ENCODE results near the gene SLC2A14.
"Not testable (repeated sequence)": the region's sequence is repeated elsewhere in the genome, so short reads cannot be mapped to it uniquely, and the experiment has no call there.

Gene SLC2A14

DNA sequence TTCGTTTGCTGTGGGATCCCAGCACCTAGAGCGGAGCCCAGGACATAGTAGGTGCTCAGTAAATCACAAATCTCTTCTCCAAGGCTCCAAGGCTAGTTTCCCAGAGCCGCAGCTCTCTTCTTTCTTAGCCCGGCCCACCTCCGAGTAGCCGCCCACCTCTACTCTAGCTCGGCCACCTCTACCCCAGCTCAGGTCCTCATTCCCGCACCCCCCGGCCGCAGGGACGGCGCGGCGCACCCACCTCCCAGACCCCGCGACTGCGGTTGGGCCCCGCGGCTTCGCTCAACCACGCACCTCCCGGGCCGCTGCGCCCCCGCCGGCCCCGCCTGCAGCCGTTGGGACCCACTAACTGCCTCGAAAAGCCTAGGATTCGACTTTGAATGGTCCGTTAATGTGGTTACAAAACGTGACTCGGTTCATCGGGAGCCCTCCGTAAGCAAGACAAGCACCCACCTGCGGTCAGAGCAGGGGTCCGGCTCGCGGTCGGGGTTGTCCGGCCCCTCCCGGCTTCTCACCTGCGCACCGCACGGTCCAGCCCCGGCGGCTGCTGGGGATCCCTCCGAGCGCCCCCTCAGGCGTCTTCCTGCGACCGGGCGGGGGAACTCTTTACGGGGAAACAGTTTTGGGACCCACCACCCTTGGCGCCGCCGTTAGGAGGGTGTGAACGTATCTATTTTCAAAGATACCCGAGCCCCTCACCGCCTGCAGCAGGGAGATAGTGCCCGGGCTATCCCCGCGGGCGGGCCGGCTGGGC, at the start of gene SLC2A14:
Gene SLC2A14, minus strand, starts transcription at position 350 of the 754 bp plus-strand sequence. CDS start 3,035 bp downstream, outside the sequence.
- DNase-seq = no peak

DNA sequence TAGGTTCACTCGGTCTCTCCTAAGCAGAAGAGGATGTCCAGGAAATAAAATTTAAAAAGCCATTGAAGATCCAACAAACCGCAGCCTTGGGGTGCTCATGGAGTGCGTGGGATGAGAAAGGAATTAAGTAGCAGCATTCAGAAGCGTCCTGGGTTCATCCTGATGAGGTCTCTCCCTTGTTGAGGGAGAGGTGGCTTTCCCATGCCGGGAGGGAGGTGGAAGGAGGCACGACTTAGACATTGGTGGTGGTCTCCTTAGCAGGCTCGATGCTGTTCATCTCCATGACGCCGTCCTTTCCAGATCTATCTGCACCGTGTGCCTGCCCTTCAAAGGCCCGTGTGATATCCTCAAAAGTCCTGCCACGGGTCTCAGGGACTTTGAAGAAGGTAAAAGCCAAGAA, 48.5 kb upstream of the SLC2A14 start:
- not testable (repeated sequence) for DNase-seq

DNA sequence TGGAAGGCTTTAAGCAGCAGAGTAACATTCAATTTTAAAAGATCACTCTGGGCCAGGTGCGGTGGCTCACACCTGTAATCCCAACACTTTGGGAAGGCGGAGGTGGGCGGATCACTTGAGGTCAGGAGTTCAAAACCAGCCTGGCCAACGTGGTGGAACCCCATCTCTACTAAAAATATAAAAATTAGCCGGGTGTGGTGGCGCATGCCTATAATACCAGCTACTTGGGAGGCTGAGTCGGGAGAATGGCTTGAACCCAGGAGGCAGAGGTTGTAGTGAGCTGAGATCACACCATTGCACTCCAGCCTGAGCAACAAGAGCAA, 45.5 kb upstream of the SLC2A14 start:
- not testable (repeated sequence) for DNase-seq

DNA sequence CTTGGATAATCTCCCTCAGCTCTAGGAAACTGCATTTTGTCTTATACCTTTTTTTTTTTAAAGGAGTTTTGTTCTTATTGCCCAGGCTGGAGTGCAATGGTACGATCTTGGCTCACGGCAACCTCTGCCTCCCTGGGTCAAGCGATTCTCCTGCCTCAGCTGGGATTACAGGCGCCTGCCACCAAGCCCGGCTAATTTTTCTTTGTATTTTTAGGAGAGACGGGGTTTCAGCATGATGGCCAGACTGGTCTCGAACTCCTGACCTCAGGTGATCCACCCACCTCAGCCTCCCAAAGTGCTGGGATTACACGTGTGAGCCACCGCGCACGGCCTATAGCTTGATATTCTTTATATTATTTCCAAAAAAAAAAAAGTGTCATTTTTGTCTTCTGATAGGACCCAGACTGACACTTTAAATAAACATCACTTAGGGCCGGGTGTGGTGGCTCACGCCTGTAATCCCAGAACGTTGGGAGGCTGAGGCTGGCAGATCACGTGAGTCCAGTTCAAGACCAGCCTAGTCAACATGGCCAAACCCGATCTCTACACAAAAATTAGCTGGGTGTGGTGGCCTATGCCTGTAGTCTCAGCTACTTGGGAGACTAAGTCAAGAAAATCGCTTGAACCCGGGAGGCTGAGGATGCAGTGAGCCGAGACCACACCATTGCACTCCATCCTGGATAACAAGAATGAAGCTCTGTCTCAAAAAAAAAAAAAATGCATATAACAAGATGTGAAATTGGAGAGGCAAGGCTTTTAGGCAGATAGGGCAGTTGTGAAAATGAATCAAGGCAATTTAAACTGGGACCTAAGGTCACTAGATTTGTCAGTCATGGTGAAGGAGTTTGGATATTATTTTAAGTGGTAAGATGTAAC, 44.9 kb upstream of the SLC2A14 start:
- DNase-seq = no peak

DNA sequence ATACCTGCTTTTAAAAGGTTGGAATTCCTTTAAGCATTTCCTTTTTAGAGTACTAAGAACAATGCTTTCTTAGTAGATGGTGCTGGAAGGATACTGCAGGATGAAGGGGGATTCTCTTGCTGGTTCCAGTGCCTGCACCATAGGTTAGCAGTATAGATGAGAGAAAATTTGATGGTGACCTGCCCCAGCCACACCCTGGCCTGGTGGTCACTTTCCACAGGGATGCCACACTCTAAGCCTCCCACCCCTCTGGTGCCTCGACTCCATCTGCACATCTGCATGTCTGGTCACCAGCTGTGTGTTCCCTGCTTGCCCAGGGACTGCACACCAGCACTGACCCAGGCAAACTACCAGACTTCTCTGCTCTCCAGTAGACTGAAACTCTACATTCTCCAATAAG, 44.2 kb upstream of the SLC2A14 start:
- no peak for DNase-seq

DNA sequence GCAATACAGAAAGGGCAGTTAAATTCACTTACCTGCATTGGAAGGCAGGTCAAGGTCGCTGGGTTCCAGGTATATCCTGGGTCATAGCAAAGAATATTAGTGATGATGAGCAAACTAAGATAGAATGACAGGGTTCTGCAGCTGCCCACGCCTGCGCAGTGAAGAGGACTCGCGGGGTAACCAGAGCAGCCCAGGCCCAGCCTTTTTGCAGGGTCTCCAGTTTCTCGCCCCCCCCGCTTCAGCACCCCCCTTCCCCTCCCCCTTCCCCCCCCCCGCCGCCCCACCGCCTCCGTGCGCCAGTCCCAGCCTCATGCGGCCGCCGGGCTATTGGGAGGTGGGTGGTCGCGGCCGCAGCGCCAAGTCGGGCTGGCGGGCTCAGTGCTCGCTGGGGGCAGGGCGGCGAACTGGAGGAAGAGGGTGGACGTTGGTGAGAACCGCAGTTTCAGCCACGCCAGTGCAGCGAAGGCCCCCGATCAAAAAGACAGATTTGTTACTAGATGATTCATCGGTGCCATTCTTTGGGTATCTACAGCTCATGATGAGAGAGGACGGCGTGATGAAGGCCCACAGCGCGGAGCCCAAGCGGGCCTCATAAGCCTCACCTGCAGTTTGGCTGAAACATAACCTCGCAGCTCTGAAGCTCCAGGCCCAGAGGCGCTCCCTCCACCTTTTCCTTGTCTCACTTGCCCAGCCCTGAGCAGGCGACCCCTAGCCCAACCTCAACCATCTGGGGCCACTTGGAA, 43.1 kb upstream of the SLC2A14 start:
- no peak for DNase-seq

DNA sequence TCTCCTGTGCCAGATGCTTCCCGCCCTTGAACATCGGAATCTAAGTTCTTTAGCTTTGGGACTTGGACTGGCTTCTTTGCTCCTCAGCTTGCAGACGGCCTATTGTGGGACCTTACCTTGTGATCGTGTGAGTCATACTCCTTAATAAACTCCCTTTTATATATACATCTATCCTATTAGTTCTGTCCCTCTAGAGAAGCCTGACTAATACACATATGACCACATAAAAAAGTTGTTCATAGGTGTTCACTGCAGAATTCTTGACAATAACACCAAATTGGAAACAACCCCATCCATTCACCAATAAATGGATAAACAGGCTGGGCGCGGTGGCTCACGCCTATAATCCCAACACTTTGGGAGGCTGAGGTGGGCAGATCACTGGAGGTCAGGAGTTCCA, 37.4 kb upstream of the SLC2A14 start:
- not testable (repeated sequence) for DNase-seq

DNA sequence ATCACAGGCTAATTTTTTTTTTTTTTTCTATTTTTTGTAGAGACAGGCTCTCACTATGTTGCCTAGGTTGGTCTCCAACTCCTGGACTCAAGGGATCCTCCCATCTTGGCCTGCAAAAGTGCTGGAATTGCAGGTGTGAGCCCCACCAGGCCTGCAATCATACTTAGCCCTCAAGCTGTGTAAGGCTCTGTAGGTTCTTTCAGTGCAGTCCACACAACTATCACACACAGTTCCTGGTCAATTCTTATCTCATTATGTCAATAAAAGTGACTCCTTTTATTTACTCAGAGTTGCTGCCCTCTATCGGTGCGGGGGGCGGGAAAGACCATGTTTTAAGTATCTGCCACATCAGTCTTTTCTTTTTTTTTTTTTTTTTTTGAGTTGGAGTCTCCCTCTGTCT, 34.3 kb upstream of the SLC2A14 start:
- no peak for DNase-seq

DNA sequence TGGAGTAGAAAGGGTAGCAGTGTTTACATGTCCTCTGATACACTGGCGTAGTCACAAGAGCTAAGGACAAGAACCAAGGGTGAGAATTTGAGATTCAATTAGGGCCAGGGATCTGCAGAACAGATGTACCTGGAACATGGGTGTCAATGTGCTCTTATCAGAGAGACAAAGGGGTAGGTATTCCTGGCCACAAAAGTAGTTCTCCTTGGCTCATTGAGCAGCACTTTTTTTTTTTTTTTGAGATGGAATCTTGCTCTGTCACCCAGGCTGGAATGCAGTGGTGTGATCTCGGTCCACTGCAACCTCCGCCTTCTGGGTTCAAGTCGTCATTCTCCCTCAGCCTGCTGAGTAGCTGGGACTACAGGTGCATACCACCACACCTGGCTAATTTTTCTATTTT, 33.6 kb upstream of the SLC2A14 start:
- not testable (repeated sequence) for DNase-seq

DNA sequence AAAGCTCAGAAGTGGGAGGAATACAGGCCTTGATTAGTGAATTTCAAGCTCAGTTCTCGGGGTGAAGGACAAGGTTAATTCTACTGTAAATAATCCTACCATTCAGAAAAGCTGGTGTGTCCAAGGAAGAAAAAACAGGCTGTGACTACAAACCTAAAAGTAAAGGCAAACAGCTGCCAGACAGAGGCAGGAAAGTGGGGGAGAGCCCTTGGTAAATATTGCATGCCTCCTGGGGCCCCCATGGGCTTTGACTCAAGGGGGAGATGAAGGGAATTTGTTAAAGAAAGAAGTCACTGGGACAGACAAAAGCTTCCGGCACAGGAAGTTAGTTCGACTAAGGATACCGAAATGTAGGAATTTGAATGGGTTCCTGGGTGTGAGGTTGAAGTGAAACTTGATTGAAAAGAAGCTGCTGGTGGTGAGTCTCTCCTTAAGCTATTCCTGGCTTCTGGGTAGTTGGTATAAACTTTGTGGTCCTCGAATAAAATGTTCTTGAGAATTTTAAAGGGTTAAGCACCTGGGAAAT, 32.9 kb upstream of the SLC2A14 start:
- not testable (repeated sequence) for DNase-seq

DNA sequence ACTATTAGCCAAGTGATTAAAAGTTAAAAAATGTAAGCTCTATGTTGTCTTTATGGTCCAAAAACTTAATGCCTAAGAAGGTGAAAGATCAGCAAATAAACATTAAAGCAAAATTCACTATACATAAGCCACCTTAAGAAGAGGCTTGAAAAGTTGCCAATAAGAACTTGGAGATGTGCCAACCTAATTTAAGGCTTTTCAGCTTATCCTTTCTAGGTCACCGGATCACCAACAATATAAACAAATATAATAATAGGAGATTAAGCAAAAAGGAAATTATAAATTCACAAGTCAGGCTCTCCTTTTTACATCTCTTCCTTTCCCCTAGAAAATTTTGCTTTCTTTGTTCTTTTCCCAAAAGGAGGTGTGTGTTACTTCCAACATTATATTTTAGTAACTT, 32.4 kb upstream of the SLC2A14 start:
- DNase-seq = no peak

DNA sequence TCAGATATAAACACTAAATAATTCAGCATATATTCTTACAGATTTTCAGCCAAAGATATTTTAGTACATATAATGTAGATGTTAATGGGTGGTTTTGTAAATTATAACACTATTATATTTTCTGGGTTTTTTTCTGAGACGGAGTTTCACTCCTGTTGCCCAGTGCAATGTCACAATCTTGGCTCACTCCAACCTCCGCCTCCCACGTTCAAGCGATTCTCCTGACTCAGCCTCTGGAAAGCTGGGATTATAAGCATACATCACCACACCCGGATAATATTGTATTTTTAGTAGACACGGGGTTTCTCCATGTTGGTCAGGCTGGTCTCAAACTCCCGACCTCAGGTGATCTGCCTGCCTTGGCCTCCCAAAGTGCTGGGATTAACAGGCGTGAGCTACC, 29.7 kb upstream of the SLC2A14 start:
- not testable (repeated sequence) for DNase-seq

DNA sequence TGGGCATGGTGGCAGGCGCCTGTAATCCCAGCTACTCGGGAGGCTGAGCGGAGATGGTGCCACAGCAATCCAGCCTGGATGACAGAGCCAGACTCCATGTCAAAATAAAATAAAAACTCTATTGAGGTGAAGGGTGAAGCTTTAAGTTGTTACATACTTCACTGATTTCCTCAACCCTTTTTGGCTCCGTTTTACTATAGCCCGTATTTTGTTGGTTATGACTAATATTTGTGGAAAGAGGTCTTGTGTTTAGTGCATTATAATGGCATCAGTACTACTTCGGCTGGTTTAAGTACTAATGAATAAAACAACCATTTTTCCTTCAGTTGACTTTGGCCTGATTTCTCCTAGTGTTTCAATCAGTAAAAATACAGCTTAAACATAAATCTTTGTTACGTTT, 27.0 kb upstream of the SLC2A14 start:
- DNase-seq = no peak

DNA sequence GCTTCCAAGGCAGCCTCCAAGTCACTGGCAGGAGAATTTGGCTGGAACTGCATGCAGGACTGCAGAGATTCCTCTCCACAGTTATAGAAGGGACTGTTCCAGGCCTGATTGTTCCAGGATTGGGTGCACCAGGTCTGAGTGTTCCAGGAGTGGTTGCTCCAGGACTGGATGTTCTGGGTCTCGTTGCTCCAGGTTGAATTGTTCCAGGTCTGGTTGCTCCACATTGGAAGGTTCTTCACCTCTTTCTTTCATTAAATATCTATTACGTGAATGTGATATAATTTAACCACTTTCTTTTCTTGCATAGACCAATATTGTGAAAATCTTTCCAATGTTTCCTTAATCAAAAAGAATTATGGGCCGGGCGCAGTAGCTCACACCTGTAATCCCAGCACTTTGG, 24.0 kb upstream of the SLC2A14 start:
- not testable (repeated sequence) for DNase-seq

DNA sequence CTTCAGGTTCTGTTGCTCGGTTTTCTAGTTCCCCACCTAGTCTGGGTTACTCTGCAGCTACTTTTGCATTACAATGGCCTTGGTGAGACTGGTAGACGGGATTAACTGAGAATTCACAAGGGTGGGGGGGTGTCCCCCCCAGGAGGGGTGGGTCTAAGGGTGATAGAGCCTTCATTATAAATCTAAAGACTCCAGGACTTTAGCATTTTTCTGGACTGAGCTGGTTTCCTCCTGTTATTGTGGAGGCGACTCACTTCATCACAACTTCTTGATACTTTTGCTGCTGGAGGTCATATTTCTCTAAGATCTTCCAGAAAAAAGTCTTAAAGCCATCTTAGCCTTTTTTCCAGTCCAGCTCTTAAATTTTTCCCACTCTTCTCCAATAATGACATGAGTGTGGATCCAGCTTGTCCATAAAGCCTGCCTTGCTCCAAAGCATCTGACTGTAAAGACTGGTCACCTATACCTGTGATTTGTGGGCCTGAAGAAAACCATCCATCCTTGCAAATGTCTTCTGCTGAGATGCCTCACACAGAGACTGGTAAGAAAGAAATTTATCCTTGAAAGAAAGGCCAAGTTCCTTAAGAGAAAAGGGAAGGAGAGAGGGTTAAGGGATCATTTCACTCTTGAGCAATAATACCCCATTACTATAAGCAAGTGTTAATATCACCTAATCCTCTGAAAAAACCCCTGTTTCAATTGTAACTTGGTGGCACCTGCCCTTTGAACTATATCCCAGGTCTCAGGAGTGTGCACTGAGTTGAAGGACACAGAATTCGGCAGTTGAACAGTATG, 19.7 kb upstream of the SLC2A14 start:
- no peak for DNase-seq

DNA sequence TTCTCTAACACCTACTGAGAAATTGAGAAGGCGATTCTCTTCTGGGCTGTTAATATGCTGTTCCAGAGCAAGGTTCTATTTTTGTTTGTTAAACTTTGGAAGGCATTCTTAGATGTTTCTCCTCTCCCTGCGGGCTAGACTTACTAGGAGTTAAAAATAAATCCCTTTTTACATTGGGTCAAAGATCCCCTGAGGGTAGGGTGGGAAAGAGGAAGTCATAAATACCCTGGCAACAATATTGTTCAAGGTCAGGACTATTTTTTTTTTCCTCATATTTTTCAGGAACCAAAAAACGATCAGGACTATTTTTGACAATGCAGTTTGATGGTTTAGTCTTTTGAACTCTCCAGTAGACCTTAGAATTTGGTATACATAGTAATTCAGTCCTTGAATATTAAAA, 12.0 kb upstream of the SLC2A14 start:
- DNase-seq = no peak

DNA sequence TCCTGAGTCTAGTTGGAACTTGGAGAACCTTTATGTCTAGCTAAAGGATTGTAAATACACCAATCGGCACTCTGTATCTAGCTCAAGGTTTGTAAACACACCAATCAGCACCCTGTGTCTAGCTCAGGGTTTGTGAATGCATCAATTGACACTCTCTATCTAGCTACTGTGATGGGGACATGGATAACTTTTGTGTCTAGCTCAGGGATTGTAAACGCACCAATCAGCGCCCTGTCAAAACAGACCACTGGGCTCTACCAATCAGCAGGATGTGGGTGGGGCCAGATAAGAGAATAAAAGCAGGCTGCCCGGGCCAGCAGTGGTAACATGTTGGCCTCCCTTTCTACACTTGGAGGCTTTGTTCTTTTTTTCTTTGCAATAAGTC, 9.0 kb upstream of the SLC2A14 start:
- DNase-seq = not testable (repeated sequence)

DNA sequence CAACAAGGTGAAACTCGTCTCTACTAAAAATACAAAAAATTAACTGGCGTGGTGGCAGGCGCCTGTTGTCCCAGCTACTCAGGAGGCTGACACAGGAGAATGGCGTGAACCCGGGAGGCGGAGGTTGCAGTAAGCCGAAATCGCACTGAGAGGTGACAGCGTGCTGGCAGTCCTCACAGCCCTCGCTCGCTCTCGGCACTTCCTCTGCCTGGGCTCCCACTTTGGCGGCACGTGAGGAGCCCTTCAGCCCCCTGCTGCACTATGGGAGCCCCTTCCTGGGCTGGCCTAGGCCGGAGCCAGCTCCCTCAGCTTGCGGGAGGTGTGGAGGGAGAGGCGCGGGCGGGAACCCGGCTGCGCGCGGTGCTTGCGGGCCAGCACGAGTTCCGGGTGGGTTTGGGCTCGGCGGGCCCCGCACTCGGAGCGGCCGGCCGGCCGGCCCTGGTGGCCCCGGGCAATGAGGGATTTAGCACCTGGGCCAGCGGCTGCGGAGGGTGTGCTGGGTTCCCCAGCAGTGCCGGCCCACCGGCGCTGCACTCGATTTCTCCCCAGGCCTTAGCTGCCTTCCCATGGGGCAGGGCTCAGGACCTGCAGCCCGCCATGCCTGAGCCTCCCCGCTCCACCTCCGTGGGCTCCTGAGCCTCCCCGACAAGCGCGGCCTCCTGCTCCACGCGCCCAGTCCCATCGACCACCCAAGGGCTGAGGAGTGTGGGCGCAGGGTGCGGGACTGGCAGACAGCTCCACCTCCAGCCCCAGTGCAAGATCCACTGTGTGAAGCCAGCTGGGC, 8.4 kb upstream of the SLC2A14 start:
- DNase-seq = not testable (repeated sequence)

DNA sequence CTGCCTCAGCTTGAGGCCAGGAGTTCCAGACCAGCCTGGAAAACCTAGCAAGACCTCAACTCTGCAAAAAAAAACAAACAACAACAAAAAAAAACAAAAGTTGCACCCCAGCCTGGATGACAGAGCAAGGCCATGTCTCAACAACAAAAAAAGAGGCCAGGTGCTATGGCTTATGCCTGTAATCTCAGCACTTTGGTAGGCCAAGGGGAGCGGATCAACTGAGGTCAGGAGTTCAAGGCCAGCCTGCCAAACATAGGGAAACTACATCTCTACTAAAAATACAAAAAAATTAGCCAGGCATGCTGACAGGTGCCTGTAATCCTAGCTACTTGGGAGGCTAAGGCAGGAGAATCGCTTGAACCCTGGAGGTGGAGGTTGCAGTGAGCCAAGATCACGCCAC, 6.5 kb upstream of the SLC2A14 start:
- no peak for DNase-seq

DNA sequence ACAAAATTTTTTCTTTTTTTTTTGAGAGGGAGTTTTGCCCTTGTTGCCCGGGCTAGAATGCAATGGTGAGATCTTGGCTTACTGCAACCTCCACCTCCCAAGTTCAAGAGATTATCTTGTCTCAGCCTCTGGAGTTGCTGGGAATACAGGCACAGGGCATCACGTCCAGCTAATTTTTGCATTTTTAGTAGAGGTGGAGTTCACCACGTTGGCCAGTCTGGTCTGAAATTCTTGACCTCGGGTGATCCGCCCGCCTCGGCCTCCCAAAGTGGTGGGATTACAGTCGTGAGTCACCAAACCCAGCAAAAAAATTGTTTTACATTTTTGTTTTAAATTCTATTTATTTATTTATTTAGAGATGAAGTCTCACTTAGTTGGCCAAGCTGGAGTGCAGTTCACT, 4.7 kb upstream of the SLC2A14 start:
- no peak for DNase-seq

DNA sequence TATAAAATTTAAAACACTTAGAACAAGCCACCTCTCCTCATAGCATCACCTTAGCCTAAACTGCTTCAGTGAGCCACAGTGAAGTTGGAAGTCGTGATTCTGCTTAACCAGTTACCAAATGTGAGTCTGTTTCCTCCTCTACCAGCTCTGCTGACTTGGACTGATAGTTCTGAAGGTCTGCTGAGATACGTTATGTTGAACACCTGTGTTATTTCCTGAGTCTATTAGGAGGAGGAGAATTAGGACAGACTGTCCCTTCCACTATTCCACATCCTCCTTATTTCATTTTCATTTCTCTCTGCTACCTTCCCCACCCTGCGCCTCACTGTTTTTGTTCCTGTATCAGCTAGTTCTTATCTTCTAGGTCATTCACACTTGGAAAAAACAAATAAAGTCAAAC, 2.4 kb downstream of the SLC2A14 start:
- DNase-seq = no peak

DNA sequence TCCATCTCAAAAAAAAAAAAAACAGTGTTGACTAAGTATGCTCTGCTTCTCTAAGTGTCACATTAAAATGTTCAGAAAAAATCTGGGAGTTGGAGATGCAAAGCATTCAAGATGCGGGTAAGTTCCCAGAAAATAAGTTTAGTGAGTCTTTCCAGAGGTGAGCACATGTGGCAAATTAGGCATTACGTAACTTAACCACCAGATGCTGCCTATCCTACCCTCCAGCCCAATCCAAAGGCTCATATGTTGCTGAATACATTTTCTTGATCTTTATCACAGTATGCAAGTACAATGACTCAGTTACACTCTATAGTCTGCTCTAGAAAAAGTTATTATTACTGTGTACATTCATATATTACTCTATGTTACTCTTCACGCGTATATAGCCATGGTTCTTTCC, 3.6 kb downstream of the SLC2A14 start:
- no peak for DNase-seq
